ENCODE results near the gene ATP6V0B.

ATP6V0B gene

GRCh38 chr1:43998000-43998378, 23.2 kb downstream of the ATP6V0B start:
- no peaks in the 10 kb centered on the region for H3K79me2 ChIP-seq (ENCODE audit: insufficient read depth, low read length)
- H3K4me2 ChIP-seq (ENCODE audit: low read depth, low read length, poor library complexity, severe bottlenecking): no peak overlapping the region
- no peak overlapping the region for H3K9ac ChIP-seq (ENCODE audit: low read depth, low read length, poor library complexity, severe bottlenecking)
- TF ChIP-seq EZH2phosphoT487 (IDR thresholded peaks at IDR 0.05; ENCODE audit: borderline replicate concordance): no peak
- no peak for TF ChIP-seq CTCF (conservative IDR thresholded peaks at IDR 0.05; ENCODE audit: low read length)
- no peak overlapping the region for H3K4me3 ChIP-seq (ENCODE audit: low read length, poor library complexity, severe bottlenecking)
- no peaks in the 10 kb centered on the region for H4K20me1 ChIP-seq (ENCODE audit: insufficient read depth, low read length, poor library complexity, severe bottlenecking)
- no peaks in the 10 kb centered on the region for H3K9me2 ChIP-seq (replicated peaks; ENCODE audit: low read depth, low read length)
- H2AFZ ChIP-seq (ENCODE audit: low read length): no peak overlapping the region
- no peaks in the 10 kb centered on the region for H3K9me3 ChIP-seq (ENCODE audit: insufficient read depth, low read depth, low read length)
- H3K4me1 ChIP-seq (ENCODE audit: insufficient read depth, low read length, poor library complexity, severe bottlenecking): no peaks in the 10 kb centered on the region
- no peaks in the 10 kb centered on the region for H3K27me3 ChIP-seq (ENCODE audit: insufficient read depth, low read length, poor library complexity, severe bottlenecking)
- H3F3A ChIP-seq (ENCODE audit: low read depth): no peaks in the 10 kb centered on the region
- no peaks in the 10 kb centered on the region for H3K36me3 ChIP-seq (ENCODE audit: insufficient read depth, low read length)

GRCh38 chr1:43999455-43999854, 24.7 kb downstream of the ATP6V0B start:
- H3K27me3 ChIP-seq (ENCODE audit: insufficient read depth, low read length, poor library complexity, severe bottlenecking): no peaks in the 10 kb centered on the region
- no peak overlapping the region for H3K9ac ChIP-seq (ENCODE audit: low read depth, low read length, poor library complexity, severe bottlenecking)
- no peak overlapping the region for H3K4me3 ChIP-seq (ENCODE audit: low read length, poor library complexity, severe bottlenecking)
- no peaks in the 10 kb centered on the region for H3K79me2 ChIP-seq (ENCODE audit: insufficient read depth, low read length)
- no peaks in the 10 kb centered on the region for H3K9me2 ChIP-seq (replicated peaks; ENCODE audit: low read depth, low read length)
- no peaks in the 10 kb centered on the region for H4K20me1 ChIP-seq (ENCODE audit: insufficient read depth, low read length, poor library complexity, severe bottlenecking)
- TF ChIP-seq EZH2phosphoT487 (IDR thresholded peaks at IDR 0.05; ENCODE audit: borderline replicate concordance) (no peak), CTCF (conservative IDR thresholded peaks at IDR 0.05; ENCODE audit: low read length) (no peak)
- no peak overlapping the region for H2AFZ ChIP-seq (ENCODE audit: low read length)
- no peaks in the 10 kb centered on the region for H3K36me3 ChIP-seq (ENCODE audit: insufficient read depth, low read length)
- no peaks in the 10 kb centered on the region for H3K9me3 ChIP-seq (ENCODE audit: insufficient read depth, low read depth, low read length)
- no peaks in the 10 kb centered on the region for H3F3A ChIP-seq (ENCODE audit: low read depth)
- H3K4me1 ChIP-seq (ENCODE audit: insufficient read depth, low read length, poor library complexity, severe bottlenecking): no peaks in the 10 kb centered on the region
- no peak overlapping the region for H3K4me2 ChIP-seq (ENCODE audit: low read depth, low read length, poor library complexity, severe bottlenecking)

- no peaks in the 10 kb centered on the region for H4K20me1 ChIP-seq (ENCODE audit: insufficient read depth, low read length, poor library complexity, severe bottlenecking)
- no peaks in the 10 kb centered on the region for H3K36me3 ChIP-seq (ENCODE audit: insufficient read depth, low read length)
- H2AFZ ChIP-seq (ENCODE audit: low read length): no peak overlapping the region
- H3K9me2 ChIP-seq (replicated peaks; ENCODE audit: low read depth, low read length): no peaks in the 10 kb centered on the region
- TF ChIP-seq EZH2phosphoT487 (IDR thresholded peaks at IDR 0.05; ENCODE audit: borderline replicate concordance) (no peak), CTCF (conservative IDR thresholded peaks at IDR 0.05; ENCODE audit: low read length) (no peak)
- H3K4me1 ChIP-seq (ENCODE audit: insufficient read depth, low read length, poor library complexity, severe bottlenecking): no peaks in the 10 kb centered on the region
- H3K4me3 ChIP-seq (ENCODE audit: low read length, poor library complexity, severe bottlenecking): no peak overlapping the region
- H3K79me2 ChIP-seq (ENCODE audit: insufficient read depth, low read length): no peaks in the 10 kb centered on the region
- no peaks in the 10 kb centered on the region for H3K9me3 ChIP-seq (ENCODE audit: insufficient read depth, low read depth, low read length)
- H3K4me2 ChIP-seq (ENCODE audit: low read depth, low read length, poor library complexity, severe bottlenecking): no peak overlapping the region
- no peaks in the 10 kb centered on the region for H3F3A ChIP-seq (ENCODE audit: low read depth)
- no peak overlapping the region for H3K9ac ChIP-seq (ENCODE audit: low read depth, low read length, poor library complexity, severe bottlenecking)
- H3K27me3 ChIP-seq (ENCODE audit: insufficient read depth, low read length, poor library complexity, severe bottlenecking): no peaks in the 10 kb centered on the region
Measured at GRCh38 chr1:44000122-44000665, 25.4 kb downstream of the ATP6V0B start.

Measured in Loucy (cell line).